Measurements from ENCODE around the gene UBE3D.

UBE3D gene

DNA sequence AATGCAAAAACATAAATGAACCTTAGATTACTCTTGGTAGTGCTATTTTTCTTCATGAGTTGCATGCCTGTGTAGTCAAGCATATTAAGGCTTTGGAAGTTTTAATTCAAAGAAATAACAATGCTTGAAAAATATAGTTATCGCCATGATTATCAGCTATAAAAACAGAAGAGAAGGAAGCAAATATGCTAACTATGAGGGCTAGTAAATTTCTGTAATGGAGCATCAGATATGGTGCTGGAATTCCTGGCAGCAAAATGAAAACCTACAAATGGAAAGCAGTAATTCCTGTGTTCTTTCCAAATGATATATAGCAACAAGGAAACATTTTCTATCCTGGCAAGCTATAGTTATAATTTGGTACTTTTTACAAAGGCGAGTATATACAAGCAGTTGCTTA lies 31.6 kb upstream of the UBE3D start:
- TF ChIP-seq, protein P1, sequence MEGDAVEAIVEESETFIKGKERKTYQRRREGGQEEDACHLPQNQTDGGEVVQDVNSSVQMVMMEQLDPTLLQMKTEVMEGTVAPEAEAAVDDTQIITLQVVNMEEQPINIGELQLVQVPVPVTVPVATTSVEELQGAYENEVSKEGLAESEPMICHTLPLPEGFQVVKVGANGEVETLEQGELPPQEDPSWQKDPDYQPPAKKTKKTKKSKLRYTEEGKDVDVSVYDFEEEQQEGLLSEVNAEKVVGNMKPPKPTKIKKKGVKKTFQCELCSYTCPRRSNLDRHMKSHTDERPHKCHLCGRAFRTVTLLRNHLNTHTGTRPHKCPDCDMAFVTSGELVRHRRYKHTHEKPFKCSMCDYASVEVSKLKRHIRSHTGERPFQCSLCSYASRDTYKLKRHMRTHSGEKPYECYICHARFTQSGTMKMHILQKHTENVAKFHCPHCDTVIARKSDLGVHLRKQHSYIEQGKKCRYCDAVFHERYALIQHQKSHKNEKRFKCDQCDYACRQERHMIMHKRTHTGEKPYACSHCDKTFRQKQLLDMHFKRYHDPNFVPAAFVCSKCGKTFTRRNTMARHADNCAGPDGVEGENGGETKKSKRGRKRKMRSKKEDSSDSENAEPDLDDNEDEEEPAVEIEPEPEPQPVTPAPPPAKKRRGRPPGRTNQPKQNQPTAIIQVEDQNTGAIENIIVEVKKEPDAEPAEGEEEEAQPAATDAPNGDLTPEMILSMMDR (IDR thresholded peaks at IDR 0.05; ENCODE audit: low read depth, low read length, missing control alignments), result no peak
- no peak for DNase-seq (ENCODE audit: extremely low read depth, low read depth)
- no peak overlapping the region for H3K4me3 ChIP-seq (replicated peaks; ENCODE audit: low read depth, low read length)

DNA sequence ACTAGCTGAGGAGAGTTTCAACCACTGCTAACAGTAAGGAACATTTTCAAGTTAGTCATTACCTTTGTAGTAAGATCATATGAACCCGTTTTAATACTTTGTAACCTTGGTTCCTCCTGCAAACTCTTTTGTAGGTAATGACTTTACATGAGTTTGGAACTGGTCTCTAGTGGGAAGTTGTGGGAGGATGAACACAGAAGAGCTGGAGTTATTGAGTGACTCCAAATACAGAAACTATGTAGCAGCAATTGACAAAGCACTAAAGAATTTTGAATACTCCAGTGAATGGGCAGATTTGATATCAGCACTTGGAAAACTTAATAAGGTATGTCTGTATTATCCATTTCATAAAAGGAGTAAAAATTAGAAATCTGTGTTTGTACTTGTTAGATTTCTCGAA lies 31.1 kb upstream of the UBE3D start:
- no peak overlapping the region for H3K4me3 ChIP-seq (replicated peaks; ENCODE audit: low read depth, low read length)
- TF ChIP-seq, protein P1 (IDR thresholded peaks at IDR 0.05; ENCODE audit: low read depth, low read length, missing control alignments), result no peak
- DNase-seq (ENCODE audit: extremely low read depth, low read depth), result no peak

DNA sequence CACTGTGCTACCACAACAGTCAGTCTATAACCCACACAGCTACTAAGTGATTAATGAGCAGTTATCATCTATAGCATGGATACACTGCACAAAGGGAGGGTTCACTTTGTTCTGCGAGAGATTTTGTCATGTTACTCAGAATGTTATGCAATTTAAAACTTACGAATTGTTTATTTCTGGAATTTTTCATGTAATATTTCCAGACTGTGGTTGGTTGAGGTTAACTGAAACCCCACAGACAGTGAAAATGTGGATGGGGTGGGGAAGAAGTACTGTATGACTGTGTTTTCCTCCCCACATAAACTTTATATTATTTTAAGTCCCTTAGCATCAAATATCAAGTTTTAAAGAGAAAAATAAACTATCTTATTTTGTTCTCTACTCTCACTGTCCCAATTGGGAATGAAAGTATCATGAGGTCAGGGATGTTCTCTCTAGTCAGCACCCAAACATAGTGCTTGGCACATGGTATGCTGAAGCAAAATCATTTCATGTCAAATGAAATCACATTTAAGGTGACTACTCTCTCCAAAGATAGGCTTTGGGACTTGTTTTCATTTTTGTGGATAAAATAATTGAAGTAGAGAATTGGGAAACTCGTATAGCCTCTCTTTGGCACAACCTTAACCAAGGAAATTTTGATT lies 27.2 kb upstream of the UBE3D start:
- TF ChIP-seq, protein P1 (IDR thresholded peaks at IDR 0.05; ENCODE audit: low read depth, low read length, missing control alignments), result no peak
- H3K4me3 ChIP-seq (replicated peaks; ENCODE audit: low read depth, low read length), result no peak overlapping the region
- no peak for DNase-seq (ENCODE audit: extremely low read depth, low read depth)

DNA sequence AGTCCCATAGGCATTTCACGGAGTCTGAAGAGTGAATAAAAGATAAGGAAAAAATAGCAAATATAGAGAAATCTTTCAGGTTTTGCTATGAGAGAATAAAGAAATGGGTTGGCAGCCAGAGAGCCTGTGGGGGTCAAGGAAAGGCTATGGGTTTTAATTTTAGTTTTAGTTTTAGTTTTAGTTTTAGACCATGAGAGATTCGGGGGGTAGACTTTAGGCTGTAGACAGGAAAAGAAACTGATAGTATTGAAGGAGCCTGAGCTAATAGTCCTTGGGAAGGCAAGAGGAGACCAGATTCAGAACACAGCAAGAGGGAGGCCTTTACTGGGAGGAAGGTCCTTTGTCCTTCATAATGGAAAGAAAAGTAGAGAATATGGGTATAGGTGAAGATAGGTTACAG lies 21.1 kb upstream of the UBE3D start:
- no peak for DNase-seq (ENCODE audit: extremely low read depth, low read depth)
- TF ChIP-seq, protein P1 (IDR thresholded peaks at IDR 0.05; ENCODE audit: low read depth, low read length, missing control alignments), result no peak
- H3K4me3 ChIP-seq (replicated peaks; ENCODE audit: low read depth, low read length), result no peak overlapping the region

DNA sequence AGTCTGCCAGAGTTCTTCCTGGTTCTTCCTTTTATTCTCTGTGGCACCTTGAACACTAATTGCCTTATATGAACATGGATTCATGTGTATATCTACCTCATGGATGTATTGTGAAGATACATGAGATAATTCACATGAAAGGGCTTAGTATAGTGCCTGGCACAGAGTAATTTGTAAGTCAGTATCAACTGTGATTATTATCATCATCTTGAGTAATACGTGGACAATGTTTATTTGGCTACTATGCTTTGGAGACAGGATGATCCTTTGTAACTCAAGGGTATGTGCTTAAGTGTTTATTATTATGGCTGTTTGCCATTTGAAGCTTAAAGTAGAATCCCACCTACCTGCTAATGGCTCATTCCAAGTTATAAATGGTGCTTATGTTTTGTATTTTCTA lies 17.8 kb upstream of the UBE3D start:
- DNase-seq (ENCODE audit: extremely low read depth, low read depth), result no peak
- H3K4me3 ChIP-seq (replicated peaks; ENCODE audit: low read depth, low read length), result no peak overlapping the region
- TF ChIP-seq, protein P1 (IDR thresholded peaks at IDR 0.05; ENCODE audit: low read depth, low read length, missing control alignments), result no peak

DNA sequence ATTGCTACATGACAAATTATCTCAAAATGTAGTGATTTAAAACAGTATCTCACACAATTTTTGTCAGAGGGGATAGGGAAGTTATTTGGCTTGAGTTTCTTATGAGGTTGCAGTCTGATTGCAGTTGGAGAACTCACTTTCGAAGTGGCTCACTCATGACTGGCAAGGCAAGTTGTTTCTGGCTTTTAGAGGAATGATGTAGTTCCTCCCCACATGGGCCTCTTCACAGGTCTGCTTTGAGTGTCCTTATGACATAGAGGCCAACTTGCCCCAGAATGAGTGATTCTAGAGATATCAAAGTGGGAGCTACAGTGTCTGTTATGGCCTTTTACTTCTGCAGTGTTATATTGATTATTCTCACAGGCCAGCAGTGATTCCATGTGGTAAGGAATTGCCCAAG lies 8.0 kb upstream of the UBE3D start:
- TF ChIP-seq, protein P1 (IDR thresholded peaks at IDR 0.05; ENCODE audit: low read depth, low read length, missing control alignments), result no peak
- no peak for DNase-seq (ENCODE audit: extremely low read depth, low read depth)
- no peak overlapping the region for H3K4me3 ChIP-seq (replicated peaks; ENCODE audit: low read depth, low read length)

DNA sequence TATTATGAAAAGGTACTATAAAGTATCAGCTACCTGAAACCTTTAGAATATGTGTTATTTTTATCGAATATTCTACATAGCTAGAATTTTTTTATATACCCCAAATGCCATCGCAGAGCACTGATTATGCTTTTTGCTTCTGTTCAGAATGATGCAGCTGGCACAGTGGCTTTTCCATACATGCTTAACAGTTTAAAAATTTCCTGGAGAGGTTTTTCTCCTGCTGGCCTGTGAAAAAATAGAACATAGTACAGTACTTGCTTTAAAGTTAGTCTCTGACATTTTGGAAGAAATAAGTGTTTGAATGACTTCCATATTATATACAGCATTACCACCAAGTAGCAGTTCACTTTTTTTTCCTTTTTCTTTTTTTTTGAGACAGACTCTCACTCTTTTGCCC lies 7.1 kb upstream of the UBE3D start:
- no peak for DNase-seq (ENCODE audit: extremely low read depth, low read depth)
- no peak overlapping the region for H3K4me3 ChIP-seq (replicated peaks; ENCODE audit: low read depth, low read length)
- TF ChIP-seq, protein P1 (IDR thresholded peaks at IDR 0.05; ENCODE audit: low read depth, low read length, missing control alignments), result no peak
